Progenitor cell of endocrine pancreas (in vitro differentiated cells): ENCODE measurements around the gene NEK3. TPM values are rescaled to one million over a fixed set of nuclear protein-coding genes. Genes with fewer than 3 reads are reported as not detected.

ENCODE experiments used
- DNase-seq: peaks from one replicate; pipeline ENCODE4 v3.0.0; 2021; ENCODE audit warnings: low spot score; ENCODE audit not compliant: unreplicated experiment
- H3K27ac Mint-ChIP-seq: 2 replicates; pipeline ENCODE4 v1.8.0; 2021; ENCODE audit warnings: mild to moderate bottlenecking, moderate library complexity, mixed read lengths
- H3K27me3 Mint-ChIP-seq: 2 replicates; pipeline ENCODE4 v1.8.0; 2021; ENCODE audit warnings: mixed read lengths
- H3K36me3 Mint-ChIP-seq: 2 replicates; pipeline ENCODE4 v1.8.0; 2022; ENCODE audit warnings: mixed read lengths; ENCODE audit not compliant: insufficient read depth
- H3K4me1 Mint-ChIP-seq: 2 replicates; pipeline ENCODE4 v1.8.0; 2021; ENCODE audit warnings: low read depth, mixed read lengths
- H3K4me3 Mint-ChIP-seq: 2 replicates; pipeline ENCODE4 v1.8.0; 2021; ENCODE audit warnings: low read depth, mild to moderate bottlenecking, moderate library complexity, mixed read lengths
- H3K9me3 Mint-ChIP-seq: 2 replicates; pipeline ENCODE4 v1.8.0; 2021; ENCODE audit warnings: low read depth, mixed read lengths
- CTCF ChIP-seq: fragments of 200-600 bp; sonication (generic); IDR thresholded peaks from one replicate; pipeline ENCODE4 v1.5.0; 2021; ENCODE audit warnings: antibody characterized with exemption, mild to moderate bottlenecking; ENCODE audit not compliant: unreplicated experiment
- total RNA-seq: library from RNA; stranded (reverse); gene quantifications from 2 replicates; pipeline ENCODE4 v1.2.1, GENCODE V29; 2021

The NEK3 gene
- total RNA-seq, 1 donor from 2014 or later, result 26.3 TPM

- H3K4me3 Mint-ChIP-seq, result no peak overlapping the region
- no peak for TF ChIP-seq CTCF
- no peak overlapping the region for H3K27ac Mint-ChIP-seq
- H3K9me3 Mint-ChIP-seq, result peaks cover 5% of the 10 kb centered on the region
- H3K4me1 Mint-ChIP-seq, result no peaks in the 10 kb centered on the region
- H3K27me3 Mint-ChIP-seq, result no peaks in the 10 kb centered on the region
- no peaks in the 10 kb centered on the region for H3K36me3 Mint-ChIP-seq
- DNase-seq, result no peak
These were observed 62.2 kb downstream of the NEK3 start for GRCh38 chr13:52097197-52097596.

- H3K27me3 Mint-ChIP-seq, result no peaks in the 10 kb centered on the region
- H3K27ac Mint-ChIP-seq, result no peak overlapping the region
- H3K4me1 Mint-ChIP-seq, result no peaks in the 10 kb centered on the region
- peaks cover 5% of the 10 kb centered on the region for H3K9me3 Mint-ChIP-seq
- TF ChIP-seq CTCF, result no peak
- no peak overlapping the region for H3K4me3 Mint-ChIP-seq
- no peak for DNase-seq
- no peaks in the 10 kb centered on the region for H3K36me3 Mint-ChIP-seq
These were observed 62.6 kb downstream of the NEK3 start for GRCh38 chr13:52096748-52097147.

- H3K9me3 Mint-ChIP-seq, result peaks cover 5% of the 10 kb centered on the region
- DNase-seq, result no peak
- no peaks in the 10 kb centered on the region for H3K27me3 Mint-ChIP-seq
- H3K27ac Mint-ChIP-seq, result no peak overlapping the region
- no peaks in the 10 kb centered on the region for H3K36me3 Mint-ChIP-seq
- H3K4me1 Mint-ChIP-seq, result no peaks in the 10 kb centered on the region
- TF ChIP-seq CTCF, result no peak
- no peak overlapping the region for H3K4me3 Mint-ChIP-seq
These were observed 63.3 kb downstream of the NEK3 start for GRCh38 chr13:52096062-52096461.

GRCh38 chr13:52092087-52092486 lies 67.3 kb downstream of the NEK3 start:
- no peak overlapping the region for H3K4me3 Mint-ChIP-seq
- no peaks in the 10 kb centered on the region for H3K36me3 Mint-ChIP-seq
- H3K9me3 Mint-ChIP-seq, result peaks cover 5% of the 10 kb centered on the region
- no peak for TF ChIP-seq CTCF
- H3K27ac Mint-ChIP-seq, result no peak overlapping the region
- H3K27me3 Mint-ChIP-seq, result no peaks in the 10 kb centered on the region
- no peaks in the 10 kb centered on the region for H3K4me1 Mint-ChIP-seq
- DNase-seq, result no peak

GRCh38 chr13:52091473-52091872 lies 67.9 kb downstream of the NEK3 start:
- H3K4me1 Mint-ChIP-seq, result no peaks in the 10 kb centered on the region
- no peak overlapping the region for H3K4me3 Mint-ChIP-seq
- H3K36me3 Mint-ChIP-seq, result no peaks in the 10 kb centered on the region
- H3K27ac Mint-ChIP-seq, result no peak overlapping the region
- no peak for DNase-seq
- peaks cover 5% of the 10 kb centered on the region for H3K9me3 Mint-ChIP-seq
- no peak for TF ChIP-seq CTCF
- H3K27me3 Mint-ChIP-seq, result no peaks in the 10 kb centered on the region
